Daoy (cell line): ENCODE data around the gene STPG2. TPM values are rescaled to one million over a fixed set of nuclear protein-coding genes. Genes with fewer than 3 reads are reported as not detected.
"Not testable (repeated sequence)": the region's sequence is repeated elsewhere in the genome, so short reads cannot be mapped to it uniquely, and the experiment has no call there.

Experiments
- DNase-seq: peaks from one replicate; pipeline ENCODE4 v3.0.0-alpha.2; 2015; ENCODE audit warnings: low read depth
- total RNA-seq: library from RNA; depleted of rRNA; stranded (reverse); fragments of >200 nt; shearing (Covaris generic); gene quantifications from 2 replicates; pipeline ENCODE4 v1.2.3, GENCODE V29; 2014

STPG2 gene
- total RNA-seq, 1 experiment from 2014 or later: not detected

GRCh38 chr4:97643179-97643578 lies 500.1 kb downstream of the STPG2 start:
- DNase-seq: no peak

GRCh38 chr4:97639961-97640360 lies 503.3 kb downstream of the STPG2 start:
- DNase-seq: no peak

GRCh38 chr4:97633831-97634230 lies 509.4 kb downstream of the STPG2 start:
- not testable (repeated sequence) for DNase-seq

- no peak for DNase-seq
Measured at GRCh38 chr4:97627750-97628149, 515.5 kb downstream of the STPG2 start.

- no peak for DNase-seq
Measured at GRCh38 chr4:97624204-97624603, 519.1 kb downstream of the STPG2 start.

GRCh38 chr4:97605932-97606331 lies 537.3 kb downstream of the STPG2 start:
- DNase-seq: no peak

- no peak for DNase-seq
Measured at GRCh38 chr4:97593248-97593647, 550.0 kb downstream of the STPG2 start.

GRCh38 chr4:97590266-97590665 lies 553.0 kb downstream of the STPG2 start:
- DNase-seq: no peak

- no peak for DNase-seq
Measured at GRCh38 chr4:97589481-97590196, 553.6 kb downstream of the STPG2 start.

- no peak for DNase-seq
Measured at GRCh38 chr4:97587912-97588311, 555.4 kb downstream of the STPG2 start.

GRCh38 chr4:97585274-97585673 lies 558.0 kb downstream of the STPG2 start:
- DNase-seq: no peak

GRCh38 chr4:97582890-97583289 lies 560.4 kb downstream of the STPG2 start:
- no peak for DNase-seq

- no peak for DNase-seq
Measured at GRCh38 chr4:97577004-97577403, 566.3 kb downstream of the STPG2 start.

- no peak for DNase-seq
Measured at GRCh38 chr4:97560009-97560408, 583.3 kb downstream of the STPG2 start.

GRCh38 chr4:97558204-97558778 lies 585.0 kb downstream of the STPG2 start:
- DNase-seq: no peak

GRCh38 chr4:97550637-97551036 lies 592.6 kb downstream of the STPG2 start:
- DNase-seq: not testable (repeated sequence)

GRCh38 chr4:97548943-97549583 lies 594.2 kb downstream of the STPG2 start:
- no peak for DNase-seq

GRCh38 chr4:97548186-97548585 lies 595.1 kb downstream of the STPG2 start:
- no peak for DNase-seq

- no peak for DNase-seq
Measured at GRCh38 chr4:97531351-97531750, 611.9 kb downstream of the STPG2 start.

- DNase-seq: no peak
Measured at GRCh38 chr4:97530676-97531075, 612.6 kb downstream of the STPG2 start.

- no peak for DNase-seq
Measured at GRCh38 chr4:97525236-97525635, 618.0 kb downstream of the STPG2 start.

GRCh38 chr4:97517939-97518338 lies 625.3 kb downstream of the STPG2 start:
- no peak for DNase-seq

- no peak for DNase-seq
Measured at GRCh38 chr4:97513917-97514316, 629.4 kb downstream of the STPG2 start.
